Endothelial cell of umbilical vein (primary cell): ENCODE results near the gene ROPN1B. TPM values are rescaled to one million over a fixed set of nuclear protein-coding genes. Genes with fewer than 3 reads are reported as not detected.
"Not testable (repeated sequence)": the region's sequence is repeated elsewhere in the genome, so short reads cannot be mapped to it uniquely, and the experiment has no call there.

Experiments used
- BruUV-seq: library from RNA; stranded (reverse); fragments of 400-500 nt; replicated peaks from 2 replicates; lab custom pipeline; 2021; lab: Mats Ljungman, UMichigan
- CTCF ChIA-PET: fragments of 300-600, 350-600 bp; sonication (Branson Sonifier 250); formaldehyde crosslinking; loops from one replicate; lab custom pipeline; 2021; ENCODE audit warnings: antibody characterized with exemption, inconsistent platforms; lab: Charles Lee
- POLR2A ChIA-PET: fragments of 300-600, 350-600 bp; sonication (Branson Sonifier 250); formaldehyde crosslinking; loops from one replicate; lab custom pipeline; 2021; ENCODE audit warnings: antibody characterized with exemption, inconsistent platforms; lab: Charles Lee
- DNase-seq: peaks from one replicate; pipeline ENCODE4 v3.0.0-alpha.2; 2011; ENCODE audit warnings: low read depth, low spot score
- FAIRE-seq: peaks from 2 replicates; lab custom pipeline; 2011; peaks lifted over from hg19 to GRCh38; lab: Jason Lieb, UNC
- H2AFZ ChIP-seq: 2 replicates; pipeline ENCODE4 v1.6.0; 2012; ENCODE audit warnings: low read depth, low read length, control low read depth, inconsistent platforms
- H3K27ac ChIP-seq: 2 replicates; pipeline ENCODE4 v1.5.1; 2011; ENCODE audit warnings: low read depth, mild to moderate bottlenecking, control low read depth, low read length, moderate library complexity; ENCODE audit not compliant: insufficient read depth
- H3K27me3 ChIP-seq, 2 experiments: 2 replicates each; pipeline versions ENCODE4 v1.6.0 to v1.6.1; 2011; ENCODE audit warnings: low read length in 2 of 2, mixed read lengths in 1 of 2; ENCODE audit not compliant: control insufficient read depth in 2 of 2, insufficient read depth in 2 of 2
- H3K36me3 ChIP-seq, 2 experiments: 2 replicates in 1 of 2; 3 replicates in 1 of 2; pipeline ENCODE4 v1.5.1; 2011; ENCODE audit warnings: low read length in 2 of 2, mild to moderate bottlenecking in 1 of 2, moderate library complexity in 1 of 2; ENCODE audit not compliant: control insufficient read depth in 2 of 2, insufficient read depth in 2 of 2; ENCODE audit errors: extremely low read depth in 1 of 2
- H3K4me1 ChIP-seq: 3 replicates; pipeline ENCODE4 v1.5.1; 2011; ENCODE audit warnings: mild to moderate bottlenecking, low read length; ENCODE audit not compliant: control insufficient read depth, insufficient read depth; ENCODE audit errors: extremely low read depth
- H3K4me2 ChIP-seq: 2 replicates; pipeline ENCODE4 v1.6.1; 2011; ENCODE audit warnings: low read length, control low read depth, mixed read lengths; ENCODE audit not compliant: insufficient read depth
- H3K4me3 ChIP-seq, 3 experiments: fragments of 200-600 bp in 1 of 3; sonication (generic), shearing (Covaris generic) in 1 of 3; replicated peaks in 1 of 3; 2 replicates each; pipeline ENCODE4 v1.5.1; 2011 to 2016; ENCODE audit warnings: control low read depth in 3 of 3, low read length in 3 of 3, mild to moderate bottlenecking in 2 of 3, inconsistent platforms in 1 of 3, low read depth in 1 of 3, moderate library complexity in 1 of 3; ENCODE audit not compliant: insufficient read depth in 1 of 3
- H3K79me2 ChIP-seq: 2 replicates; pipeline ENCODE4 v1.6.0; 2012; ENCODE audit warnings: low read length, inconsistent platforms; ENCODE audit not compliant: control insufficient read depth, insufficient read depth
- H3K9ac ChIP-seq: replicated peaks from 2 replicates; pipeline ENCODE3; 2011; ENCODE audit warnings: low read length, control low read depth; ENCODE audit not compliant: insufficient read depth; ENCODE audit errors: extremely low read depth
- H3K9me1 ChIP-seq: replicated peaks from 3 replicates; pipeline ENCODE4 v1.6.0; 2011; ENCODE audit warnings: mild to moderate bottlenecking, low read length; ENCODE audit not compliant: control insufficient read depth, insufficient read depth; ENCODE audit errors: extremely low read depth
- H3K9me3 ChIP-seq: replicated peaks from 2 replicates; pipeline ENCODE4 v1.5.1; 2012; ENCODE audit warnings: low read length, inconsistent platforms; ENCODE audit not compliant: control insufficient read depth, insufficient read depth
- H4K20me1 ChIP-seq: replicated peaks from 2 replicates; pipeline ENCODE3; 2011; ENCODE audit warnings: mild to moderate bottlenecking, low read length; ENCODE audit not compliant: control insufficient read depth, insufficient read depth; ENCODE audit errors: extremely low read depth
- dilution Hi-C: fragments of 300-500 bp; cut with MboI; formaldehyde crosslinking; loops from one replicate; pipeline ENCODE4 v1.15.0; 2019; ENCODE audit warnings: low sequenced_read_pairs; ENCODE audit not compliant: extremely low pct_ligation_motif_present
- intact Hi-C: fragments of 100-400 bp; cut with micrococcal nuclease; formaldehyde crosslinking; loops from one replicate; pipeline ENCODE4 v1.10.0; 2022
- polyA plus RNA-seq, 4 experiments: library from polyadenylated mRNA; depleted of rRNA in 3 of 4; stranded (reverse) in 3 of 4; unstranded in 1 of 4; fragments of >200 nt; gene quantifications; 2 replicates each; pipeline versions ENCODE4 v1.2.1 to v1.2.3, GENCODE V29; 2011 to 2012; ENCODE audit warnings: missing spikeins in 1 of 4
- total RNA-seq: library from RNA; stranded (reverse); gene quantifications from 2 replicates; pipeline ENCODE4 v1.2.3, GENCODE V29; 2021

ROPN1B gene
- total and polyA plus RNA-seq, 2 donors (not counting 3 experiments of a cell fraction or from before 2014, with no cell fraction given): not detected

GRCh38 chr3:125977104-125977503 lies 8.1 kb downstream of the ROPN1B start:
- intact Hi-C loops, H3K9ac ChIP-seq, BruUV-seq, H2AFZ ChIP-seq, DNase-seq, H3K4me3 ChIP-seq, CTCF ChIA-PET, H4K20me1 ChIP-seq, H3K9me1 ChIP-seq, H3K36me3 ChIP-seq, H3K79me2 ChIP-seq, H3K27ac ChIP-seq, H3K9me3 ChIP-seq, POLR2A ChIA-PET, H3K4me2 ChIP-seq, dilution Hi-C loops, H3K4me1 ChIP-seq, FAIRE-seq: not testable (repeated sequence)
- peaks cover 1 to 17% of the 10 kb centered on the region in 2 experiments for H3K27me3 ChIP-seq

- CTCF ChIA-PET, H3K9me3 ChIP-seq, H3K9ac ChIP-seq, FAIRE-seq, dilution Hi-C loops, intact Hi-C loops, H3K4me2 ChIP-seq, H3K27ac ChIP-seq, H3K4me3 ChIP-seq, H3K79me2 ChIP-seq, POLR2A ChIA-PET, H3K36me3 ChIP-seq, H4K20me1 ChIP-seq, H3K4me1 ChIP-seq, H3K9me1 ChIP-seq, H2AFZ ChIP-seq, BruUV-seq, DNase-seq: not testable (repeated sequence)
- H3K27me3 ChIP-seq: peaks cover 0 to 16% of the 10 kb centered on the region in 2 experiments
Measured at GRCh38 chr3:125984951-125985350, 16.0 kb downstream of the ROPN1B start.
